Activated CD4-positive, alpha-beta T cell treated with anti-CD3 and anti-CD28 coated beads for 4 hours (primary cell): ENCODE measurements around the gene KRT76.
"Not testable (repeated sequence)": the region's sequence is repeated elsewhere in the genome, so short reads cannot be mapped to it uniquely, and the experiment has no call there.

ENCODE experiments used
- DNase-seq, 2 donors: peaks; one replicate each; pipeline ENCODE4 v3.0.0-alpha.2; 2020

Gene KRT76

DNA sequence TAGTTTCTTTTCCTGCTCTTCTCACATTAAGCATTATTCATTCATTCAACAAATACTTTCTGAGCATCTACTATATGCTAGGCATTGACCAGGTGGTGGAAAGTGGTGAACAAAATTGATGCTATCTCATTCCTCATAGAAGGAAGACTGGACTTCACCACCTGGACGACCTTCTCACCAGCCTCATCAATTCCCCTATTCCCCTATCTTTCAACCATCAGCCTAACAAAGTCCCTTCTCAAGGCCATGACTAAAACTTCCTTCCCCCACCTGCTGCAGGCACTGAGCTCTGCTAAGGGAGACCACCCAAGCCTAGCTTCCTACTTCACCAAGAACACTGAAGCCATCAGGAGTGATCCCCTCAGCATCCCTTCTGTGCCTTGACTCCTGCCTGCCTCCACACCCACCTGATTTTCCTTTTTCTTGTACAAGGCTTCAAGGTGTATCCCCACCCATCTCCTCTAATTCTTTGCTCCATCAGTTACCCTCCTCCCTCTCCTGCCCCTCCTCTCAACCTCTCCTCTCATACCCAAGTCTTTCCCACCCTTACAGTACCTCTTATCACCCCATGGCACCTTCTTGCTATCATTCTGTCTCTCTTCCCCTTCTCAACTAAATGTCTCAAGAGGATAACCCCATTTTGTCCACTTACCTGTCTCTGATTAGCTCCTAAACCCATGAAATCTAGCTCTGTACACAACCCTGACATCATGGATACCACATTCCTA, 19.5 kb downstream of the KRT76 start:
- DNase-seq = no peak

DNA sequence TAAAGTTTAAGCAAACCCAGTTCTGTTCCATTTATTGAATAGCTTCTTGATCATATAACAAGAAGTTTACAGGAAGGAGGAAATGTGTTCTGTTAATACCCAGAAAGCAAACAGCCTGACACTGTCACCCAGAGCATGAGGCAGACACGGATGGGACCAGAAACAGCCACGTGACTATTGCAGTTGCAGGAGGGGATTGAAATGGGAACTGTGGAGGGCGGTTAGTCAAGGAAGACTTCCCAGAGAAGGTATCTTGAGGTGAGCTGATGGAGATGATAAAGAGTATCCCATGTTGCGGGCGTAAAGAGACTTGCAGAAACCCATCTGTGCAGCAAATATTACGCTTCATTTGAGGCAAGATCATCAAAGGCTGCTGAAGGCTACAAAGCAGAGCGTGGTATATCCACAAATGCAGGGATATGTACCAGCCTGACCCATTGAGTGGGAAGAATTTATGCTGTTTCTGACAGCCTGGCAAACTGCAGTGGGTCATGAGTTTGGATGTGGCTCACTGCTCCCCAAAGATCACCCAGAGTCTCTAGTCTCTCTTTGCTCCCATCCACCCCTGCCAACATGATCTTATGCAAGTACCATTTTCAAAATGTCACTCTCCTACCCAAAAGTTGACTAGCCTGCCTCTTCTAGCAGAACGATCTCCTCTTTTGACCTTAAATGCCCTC, 20.7 kb downstream of the KRT76 start:
- no peak for DNase-seq

DNA sequence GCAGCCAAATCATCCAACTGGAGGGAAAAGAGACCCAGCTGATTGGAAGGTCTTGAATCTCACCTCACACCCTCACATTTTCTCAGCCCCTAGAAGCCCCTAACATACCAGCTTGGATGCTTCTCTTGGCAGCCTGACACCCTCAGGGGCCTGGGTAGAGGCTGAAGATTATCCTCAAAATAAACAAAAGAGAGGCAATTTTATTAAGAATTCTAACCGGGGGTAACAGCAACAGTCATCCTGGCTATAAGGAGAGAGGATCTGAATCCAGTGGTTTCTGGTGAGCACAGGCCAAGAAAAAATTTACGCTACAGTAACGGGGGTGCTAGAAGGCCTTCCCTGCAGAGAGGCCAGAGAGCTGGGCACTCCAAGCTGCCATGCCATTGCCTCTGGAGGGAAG, 21.6 kb downstream of the KRT76 start:
- no peak for DNase-seq

DNA sequence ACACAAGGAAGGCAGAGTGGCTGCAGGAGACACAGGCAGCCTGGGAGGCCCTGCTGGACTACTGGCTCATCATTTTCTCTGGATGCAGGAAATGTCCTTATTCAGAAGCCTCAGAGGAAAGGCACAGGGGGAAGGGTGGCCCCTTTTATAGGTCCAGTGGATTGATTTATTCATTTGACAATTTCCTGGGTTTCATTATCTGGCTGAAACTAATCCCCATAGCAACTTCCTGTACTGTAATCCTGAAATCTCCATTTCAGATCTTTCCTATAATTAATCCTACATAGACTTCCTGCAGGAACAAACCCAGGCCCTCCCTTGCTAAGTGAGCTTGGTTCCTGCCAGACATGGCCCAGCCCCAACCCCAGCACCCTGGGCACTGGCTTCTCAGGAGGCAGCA, 23.0 kb downstream of the KRT76 start:
- no peak for DNase-seq

DNA sequence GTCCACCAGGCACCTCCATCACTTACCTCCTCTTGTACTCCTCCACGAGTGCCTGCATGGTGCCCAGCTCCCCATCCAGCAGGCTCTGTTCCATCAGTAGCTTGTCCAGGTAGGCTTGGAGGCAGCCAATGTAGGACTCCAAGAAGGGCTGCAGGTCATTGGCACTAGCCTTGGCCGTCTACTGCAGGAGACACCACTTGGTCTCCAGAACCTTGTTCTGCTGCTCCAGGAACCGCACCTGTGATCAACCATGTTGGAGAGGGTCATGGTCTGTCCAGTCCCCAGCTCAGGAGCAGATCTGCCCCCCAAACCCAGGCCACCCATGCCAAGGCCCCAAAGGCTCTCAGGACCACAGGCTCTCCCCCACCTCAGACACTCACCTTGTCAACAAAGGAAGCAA, 23.9 kb downstream of the KRT76 start:
- DNase-seq = no peak

DNA sequence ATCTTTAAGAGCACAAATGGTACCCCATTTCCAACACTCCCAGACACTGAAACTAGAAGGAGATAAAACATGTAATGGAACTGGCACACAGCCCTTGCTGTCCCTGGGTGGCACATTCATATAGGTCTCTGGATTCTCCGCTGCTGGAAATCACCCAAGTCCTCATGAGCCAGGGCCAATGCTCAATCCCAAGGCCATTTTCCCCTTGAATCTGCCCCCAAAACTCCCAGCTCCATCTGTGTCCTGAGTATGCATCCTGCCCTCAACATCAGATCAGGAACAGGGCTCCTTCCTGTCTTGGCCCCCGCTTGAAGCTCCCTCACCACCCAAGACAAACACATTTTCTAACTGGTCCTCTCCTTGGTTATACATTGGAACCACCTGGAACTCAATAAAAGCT, 24.6 kb downstream of the KRT76 start:
- no peak for DNase-seq

DNA sequence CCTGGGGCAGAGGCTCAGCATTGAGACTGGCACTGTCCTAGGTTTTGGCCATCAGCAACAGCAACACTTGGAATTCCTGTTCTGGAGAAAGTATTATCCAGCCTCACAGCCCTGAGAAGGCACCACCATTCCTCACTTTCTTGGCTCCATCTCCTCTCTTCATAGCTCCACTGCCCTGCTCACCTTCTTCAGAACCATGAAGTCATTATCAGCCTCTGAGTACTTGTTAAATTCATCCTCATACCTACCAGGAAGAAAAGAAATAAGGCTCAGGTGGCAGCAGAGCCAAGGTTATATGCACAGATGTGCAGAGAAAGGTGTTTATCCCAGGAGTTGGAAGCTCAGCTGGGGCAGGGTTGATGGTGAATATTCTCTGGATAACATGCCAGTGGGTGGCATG, 25.4 kb downstream of the KRT76 start:
- no peak for DNase-seq

DNA sequence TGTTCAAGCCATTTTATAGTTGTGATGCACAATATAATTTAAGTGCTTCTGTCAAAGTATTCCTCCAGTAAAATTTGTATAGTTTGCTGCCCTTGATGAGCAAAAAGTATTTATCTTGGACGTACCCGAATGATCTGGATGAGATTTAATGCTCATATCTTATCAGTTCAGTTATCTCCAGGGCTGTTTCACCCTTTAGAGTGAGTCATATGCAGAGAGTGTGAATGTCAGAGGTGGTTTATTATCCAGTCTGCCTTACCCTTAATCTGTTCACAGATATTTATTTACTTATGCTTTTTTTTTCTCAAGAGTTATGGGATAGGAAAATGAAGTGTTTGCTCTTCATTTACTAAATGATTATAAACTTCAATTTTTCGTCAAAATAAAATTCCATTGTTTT, 26.6 kb downstream of the KRT76 start:
- DNase-seq = not testable (repeated sequence)

DNA sequence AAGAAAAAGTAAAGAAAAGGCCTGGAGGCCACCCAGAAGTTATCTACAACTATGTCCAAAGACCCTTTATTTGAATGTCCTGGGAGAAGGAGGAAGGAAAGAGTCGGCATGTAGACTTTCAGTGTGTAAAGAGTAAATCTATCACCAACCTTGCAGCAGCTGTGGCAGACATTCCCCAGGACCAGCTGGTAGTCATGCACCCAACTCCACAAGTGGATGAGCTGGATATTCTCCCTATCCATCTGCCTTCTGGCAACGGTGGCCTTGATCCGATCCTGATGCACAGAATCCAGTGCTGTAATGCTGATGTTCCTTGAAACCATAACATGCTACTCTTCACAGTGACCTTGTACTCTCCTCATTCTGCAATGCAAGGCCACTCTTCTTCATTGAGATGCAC, 27.3 kb downstream of the KRT76 start:
- no peak for DNase-seq

DNA sequence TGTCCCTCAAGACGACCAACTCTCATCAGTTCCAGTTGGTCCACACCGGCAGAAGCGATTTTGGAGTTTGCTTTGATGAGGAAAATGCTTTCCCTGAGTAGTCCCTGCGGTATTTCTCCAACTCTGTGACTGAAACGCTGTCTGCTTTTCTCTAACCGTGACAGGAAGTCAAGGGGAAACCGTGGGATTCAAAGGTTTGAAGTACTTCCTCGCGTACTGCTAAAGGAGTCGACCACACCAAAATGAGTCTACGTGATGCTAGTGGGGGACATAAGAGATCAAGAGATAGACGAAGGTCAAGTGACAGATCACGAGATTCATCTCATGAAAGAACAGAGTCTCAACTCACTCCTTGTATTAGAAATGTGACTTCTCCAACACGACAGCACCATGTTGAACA, 28.6 kb downstream of the KRT76 start:
- DNase-seq = no peak

DNA sequence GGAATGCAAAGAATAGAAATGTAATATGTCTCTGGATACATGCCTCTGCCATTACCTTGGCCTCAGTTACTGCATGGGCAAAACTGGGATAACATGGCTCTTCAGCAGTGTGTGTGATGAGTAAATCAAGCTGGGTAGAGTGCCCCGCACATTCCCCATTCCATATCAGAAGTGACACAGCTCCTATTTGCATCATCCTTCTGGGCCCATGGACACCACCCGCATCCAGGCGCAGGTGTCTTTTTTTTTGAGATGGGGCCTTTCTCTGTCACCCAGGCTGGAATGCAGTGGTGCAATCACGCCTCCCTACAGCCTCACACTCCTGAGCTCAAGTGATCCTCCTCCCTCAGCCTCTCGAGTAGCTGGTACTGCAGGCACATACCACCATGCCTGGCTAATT, 31.6 kb downstream of the KRT76 start:
- no peak for DNase-seq

DNA sequence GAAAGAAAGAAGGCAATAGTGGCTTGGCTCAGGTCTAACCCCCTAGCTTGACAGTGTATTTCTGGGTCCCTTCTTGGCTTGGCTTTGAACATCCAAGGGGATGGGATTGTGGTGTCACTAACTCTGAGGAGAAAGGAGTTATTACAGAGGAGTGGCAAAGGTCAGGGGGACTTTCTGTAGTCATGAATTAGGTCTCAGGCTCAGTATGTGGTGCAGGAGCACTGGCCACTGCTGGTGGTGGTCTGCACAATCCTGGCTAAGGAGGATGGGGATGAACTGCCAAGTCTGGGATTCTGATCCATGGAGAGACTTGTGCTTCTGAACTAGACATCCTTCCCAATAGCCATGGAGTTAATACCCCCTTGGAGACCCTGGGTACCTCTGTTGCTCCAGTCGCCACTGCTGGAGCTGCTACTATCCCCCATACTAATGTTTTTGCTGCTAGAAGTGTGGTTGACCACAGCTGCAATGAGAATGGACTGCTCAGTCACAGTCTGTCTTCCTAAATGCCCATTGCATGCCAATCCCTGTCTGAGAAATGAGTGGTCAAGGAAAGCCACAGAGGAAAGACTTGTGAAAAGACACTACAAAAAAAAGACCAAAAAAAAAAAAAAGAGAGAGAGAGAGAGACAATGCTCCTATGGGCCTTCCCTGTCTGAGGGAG, 32.5 kb downstream of the KRT76 start:
- no peak for DNase-seq

DNA sequence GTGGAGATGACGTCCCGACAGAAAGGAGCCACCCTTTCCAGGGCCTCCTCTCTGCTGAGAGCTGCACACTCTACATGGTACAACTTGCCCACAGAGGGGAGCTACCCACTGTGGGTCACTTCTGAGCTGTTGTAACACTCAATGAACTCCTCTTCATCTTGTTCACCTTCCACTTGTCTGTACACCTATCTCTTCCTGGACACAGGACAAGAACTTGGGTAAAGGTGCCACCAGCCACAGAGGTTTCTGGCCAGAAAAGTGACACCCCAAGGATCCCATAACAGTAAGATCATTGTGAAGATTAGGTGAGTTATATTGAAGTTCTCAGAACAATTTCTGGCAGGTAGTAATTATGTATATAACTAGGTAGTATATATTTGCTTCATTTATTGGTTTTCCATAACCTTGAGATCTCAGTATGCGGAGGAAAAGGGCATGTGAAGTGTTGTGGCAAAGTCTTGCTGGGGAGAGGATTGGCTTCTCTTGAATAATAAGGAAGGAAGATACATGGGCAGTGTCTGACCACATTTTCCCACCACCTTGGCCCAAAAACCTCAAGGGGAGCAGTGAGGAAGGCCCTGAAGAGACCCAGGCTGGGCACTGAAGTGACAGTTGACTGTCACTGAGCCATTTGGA, 34.2 kb downstream of the KRT76 start:
- no peak for DNase-seq

DNA sequence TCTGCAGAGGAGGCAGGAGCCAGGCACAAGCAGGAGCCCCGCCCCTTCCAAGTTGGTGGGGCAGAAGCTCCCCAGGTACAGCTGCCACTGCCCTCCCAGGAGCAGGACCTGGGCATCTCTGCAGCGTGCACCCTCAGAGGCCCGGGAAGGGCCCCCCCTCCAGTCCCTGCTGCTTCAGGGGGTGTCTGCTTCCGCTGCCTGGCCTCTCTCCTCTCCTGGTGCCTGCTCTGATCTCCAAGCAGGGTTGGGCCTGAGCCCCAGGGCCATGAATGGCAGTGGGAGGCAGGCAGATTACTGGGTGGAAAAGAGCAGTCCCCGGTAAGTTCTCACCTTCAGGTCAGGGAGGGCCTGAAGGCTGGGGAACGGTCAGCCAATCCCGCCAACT, 35.0 kb downstream of the KRT76 start:
- no peak for DNase-seq

DNA sequence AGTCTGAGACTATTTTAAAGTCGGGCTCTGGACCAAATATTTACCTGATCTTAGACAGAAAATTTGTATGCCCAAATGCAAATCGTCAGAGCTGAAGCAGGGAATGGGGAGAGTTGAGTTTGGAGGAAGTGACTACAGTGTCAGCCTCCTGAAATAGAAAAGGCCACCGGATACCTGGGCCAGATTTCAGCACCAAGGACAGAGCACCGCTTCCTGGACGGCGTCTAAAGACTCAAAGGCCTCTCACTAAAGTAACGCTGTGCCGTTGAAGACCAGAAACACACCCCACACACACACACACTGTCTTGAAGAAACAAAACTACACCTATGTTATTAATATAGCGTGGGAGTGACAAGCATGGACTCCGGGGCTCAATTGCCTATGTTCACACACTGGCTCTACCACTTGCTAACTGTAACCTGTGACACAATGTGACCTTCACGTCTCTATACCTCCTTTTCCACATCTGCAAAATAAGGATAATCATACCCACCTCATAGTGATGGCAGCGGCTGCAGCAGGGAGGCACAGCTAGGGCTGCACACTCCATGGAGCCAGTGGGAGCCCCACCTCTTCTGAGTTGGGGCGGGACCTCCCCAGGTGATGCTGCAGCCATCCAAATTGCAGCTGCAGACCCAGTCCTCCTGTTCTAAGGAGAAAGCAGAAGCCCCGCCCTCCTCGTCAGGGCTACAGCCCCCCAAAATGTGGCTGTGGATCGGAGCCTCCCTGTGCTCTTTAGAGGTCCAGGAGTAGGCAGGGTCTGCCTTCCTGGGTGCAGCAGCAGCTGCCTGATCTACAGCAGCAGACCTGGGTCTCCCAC, 35.6 kb downstream of the KRT76 start:
- peak; percentile 40 to 54 for DNase-seq

DNA sequence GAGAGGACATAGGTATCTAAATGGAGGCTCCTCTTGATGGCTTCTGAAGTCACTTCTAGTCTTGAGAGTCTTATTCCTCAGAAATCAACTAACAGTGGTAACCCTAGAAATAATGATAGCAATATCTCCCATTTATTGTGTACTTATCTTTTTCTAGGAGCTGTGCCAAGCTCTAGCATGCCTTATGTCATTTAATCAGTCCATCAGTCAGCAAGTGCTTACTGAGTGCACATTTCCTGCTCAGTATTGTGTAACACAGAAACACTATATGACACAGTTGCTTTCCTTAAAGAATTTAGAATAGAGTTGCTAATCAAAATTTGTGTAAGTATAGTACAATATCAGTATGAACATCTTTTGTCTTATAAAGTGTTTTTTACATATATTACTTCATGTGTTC, 36.6 kb downstream of the KRT76 start:
- no peak for DNase-seq

DNA sequence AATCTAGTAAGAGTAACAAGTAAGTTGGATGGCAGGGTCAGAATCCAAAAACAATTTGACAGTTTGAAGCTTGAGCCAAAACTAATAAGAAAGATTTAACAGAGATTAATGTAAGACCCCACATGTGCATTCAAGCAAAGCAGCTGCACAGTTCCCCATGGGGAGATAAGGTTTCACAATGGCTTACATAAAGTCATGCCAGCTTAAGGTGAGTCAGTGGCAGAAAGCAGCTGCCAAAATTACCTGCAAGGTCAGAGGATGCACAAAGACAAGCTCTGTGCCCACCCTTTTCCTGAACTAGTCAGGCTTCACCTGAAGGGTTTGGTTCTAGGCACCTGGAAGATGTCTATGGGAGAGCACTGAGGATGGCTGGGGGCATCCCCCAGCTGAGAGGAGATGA, 37.2 kb downstream of the KRT76 start:
- no peak for DNase-seq

DNA sequence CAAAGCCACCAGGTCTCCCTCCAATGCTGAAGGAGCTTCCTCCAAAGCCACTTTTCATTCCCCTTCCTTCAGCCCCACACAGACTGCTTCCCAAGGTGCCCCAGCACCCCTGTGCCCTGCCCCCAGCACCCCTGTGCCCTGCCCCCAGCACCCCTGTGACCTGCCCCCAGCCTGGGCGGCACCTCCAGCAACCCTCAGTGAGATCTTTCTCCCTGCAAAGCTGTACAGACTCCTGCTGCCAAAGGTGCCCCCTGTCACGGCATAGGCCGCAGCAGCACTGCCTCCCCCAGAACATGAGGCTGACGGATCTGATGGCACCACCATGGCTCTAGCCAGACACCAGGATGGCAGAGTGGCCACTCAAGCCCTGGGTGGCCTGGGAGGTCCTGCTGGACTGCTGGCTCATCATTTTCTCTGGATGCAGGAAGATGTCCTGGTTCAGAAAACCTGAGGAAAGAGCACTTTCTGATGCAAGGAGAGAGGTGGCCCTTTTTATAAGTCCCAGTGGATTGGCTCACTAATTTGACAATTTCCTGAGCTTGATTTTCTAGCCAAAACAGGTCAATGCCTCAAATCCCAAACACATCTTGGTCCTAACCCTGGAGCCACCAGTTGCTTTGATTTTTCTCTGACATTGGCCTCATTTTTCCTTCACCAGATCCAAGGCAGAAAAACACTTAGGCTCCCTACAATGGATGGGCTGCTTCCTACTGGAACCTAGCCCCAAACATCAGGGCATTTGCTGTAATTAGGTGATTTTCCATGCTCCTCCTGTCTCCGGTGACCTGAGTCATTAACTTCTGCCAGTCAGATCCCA, 41.1 kb downstream of the KRT76 start:
- no peak for DNase-seq

DNA sequence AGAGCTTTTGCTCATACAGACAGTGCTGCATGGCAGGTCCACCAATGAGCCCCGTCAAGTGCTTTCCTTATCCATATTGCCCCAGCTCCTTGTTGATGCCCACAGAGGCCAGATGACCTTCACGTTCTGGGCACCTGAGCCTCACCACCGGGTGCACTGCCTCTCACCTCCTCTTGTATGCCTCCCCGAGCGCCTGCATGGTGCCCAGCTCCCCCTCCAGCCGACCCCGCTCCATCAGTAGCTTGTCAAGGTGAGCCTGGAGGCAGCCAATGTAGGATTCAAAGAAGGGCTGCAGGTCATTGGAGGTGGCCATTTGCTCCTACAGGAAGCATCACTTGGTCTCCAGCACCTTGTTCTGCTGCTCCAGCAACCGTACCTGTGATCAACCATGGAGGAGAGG, 42.0 kb downstream of the KRT76 start:
- DNase-seq = no peak

DNA sequence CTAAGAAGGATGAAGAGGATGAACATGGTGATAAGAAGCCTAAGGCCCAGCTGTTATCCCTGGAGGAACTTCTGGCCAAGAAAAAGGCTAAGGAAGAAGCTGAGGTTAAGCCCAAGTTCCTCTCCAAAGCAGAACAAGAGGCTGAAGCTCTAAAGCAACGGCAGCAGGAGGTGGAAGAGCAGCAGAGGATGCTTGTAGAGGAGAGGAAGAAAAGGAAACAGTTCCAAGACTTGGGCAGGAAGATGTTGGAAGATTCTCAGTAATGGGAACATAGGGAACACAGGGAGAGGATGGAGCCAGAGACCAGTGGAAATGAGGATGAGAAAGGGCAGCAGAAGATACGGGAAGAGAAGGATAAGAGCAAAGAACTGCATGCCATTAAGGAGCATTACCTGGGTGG, 46.4 kb downstream of the KRT76 start:
- DNase-seq = no peak

DNA sequence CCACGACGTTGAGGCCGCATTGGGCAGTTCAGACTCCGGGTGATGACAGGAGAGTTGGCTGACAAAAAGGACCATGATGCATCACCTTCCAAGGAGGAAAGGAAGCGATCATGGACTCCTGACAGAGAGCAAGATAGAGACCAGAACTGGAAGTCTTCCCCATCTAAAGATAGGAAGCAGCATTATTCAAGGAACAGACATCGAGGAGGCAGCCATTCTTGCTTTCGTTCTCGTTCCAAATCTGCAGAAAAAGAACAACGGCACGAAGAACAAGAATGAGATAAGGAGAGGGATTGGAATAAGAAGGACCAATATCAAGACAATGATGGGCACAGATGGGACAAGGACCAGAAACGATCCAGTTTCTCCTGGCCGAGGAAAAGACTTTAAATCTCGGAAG, 46.8 kb downstream of the KRT76 start:
- no peak for DNase-seq

DNA sequence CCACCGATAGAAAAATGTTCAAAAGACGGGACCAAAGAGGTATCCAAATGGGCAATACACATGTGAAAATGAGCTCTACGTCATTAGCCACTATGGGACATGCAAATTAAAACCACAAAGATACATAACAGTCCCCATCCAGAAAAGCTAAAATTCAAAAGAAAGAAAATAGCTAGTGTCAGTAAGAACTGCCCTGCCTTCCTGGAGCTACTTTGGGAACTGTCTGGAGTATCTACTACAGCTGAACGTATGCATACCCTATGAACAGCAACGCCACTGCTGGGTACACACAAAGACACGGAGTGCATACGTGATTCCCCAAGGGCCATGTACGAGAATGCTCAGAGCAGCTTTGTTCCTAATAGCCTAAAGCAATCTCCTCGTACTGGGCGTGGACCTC, 48.0 kb downstream of the KRT76 start:
- no peak for DNase-seq
